H1 (cell line): Measurements from ENCODE around the gene HMX1. TPM values are rescaled to one million over a fixed set of nuclear protein-coding genes. Genes with fewer than 3 reads are reported as not detected.

Experiments
- CHD2 ChIP-seq: IDR thresholded peaks from 2 replicates; pipeline ENCODE4 v1.6.1; 2012; ENCODE audit warnings: low read length, improper control_type of control experiment
- POU5F1 ChIP-seq: IDR thresholded peaks from 2 replicates; pipeline ENCODE4 v1.6.1; 2011; ENCODE audit warnings: low read depth, mild to moderate bottlenecking, low read length, moderate library complexity
- SIN3A ChIP-seq, 2 experiments: IDR thresholded peaks in 1 of 2; conservative IDR thresholded peaks in 1 of 2; 2 replicates each; pipeline ENCODE4 v1.6.1; 2011 to 2012; ENCODE audit warnings: low read length in 2 of 2, improper control_type of control experiment in 1 of 2, low read depth in 1 of 2, mild to moderate bottlenecking in 1 of 2
- SIX5 ChIP-seq: IDR thresholded peaks from 2 replicates; pipeline ENCODE4 v1.6.1; 2011; ENCODE audit warnings: mild to moderate bottlenecking, low read depth, low read length
- TCF12 ChIP-seq: IDR thresholded peaks from 2 replicates; pipeline ENCODE4 v1.6.1; 2011; ENCODE audit warnings: low read depth, mild to moderate bottlenecking, low read length
- polyA plus RNA-seq, 7 experiments: library from polyadenylated mRNA; depleted of rRNA in 3 of 7; stranded (reverse) in 5 of 7; unstranded in 2 of 7; fragments of >200 nt in 5 of 7; fragments of 200-250 nt in 2 of 7; gene quantifications; 1 replicate in 5 of 7; 2 replicates in 1 of 7; 4 replicates in 1 of 7; pipeline versions ENCODE4 v1.2.1 to v1.2.3, GENCODE V29; 2011 to 2013; ENCODE audit warnings: missing spikeins in 2 of 7, mixed read lengths in 2 of 7
- total RNA-seq: library from RNA; stranded (reverse); fragmentation: NEBNext Ultra II Directional; extraction: Animal tissue kit (Norgen Biotek cat#: 25700); gene quantifications from 2 replicates; pipeline ENCODE4 v1.2.1, GENCODE V29; 2021
- TF ChIP-seq, protein P1 (sequence below): fragments of 300-600 bp; sonication (generic); IDR thresholded peaks from 2 replicates; pipeline ENCODE4 v1.7.1; 2012; ENCODE audit warnings: low read length, moderate library complexity, mild to moderate bottlenecking, inconsistent platforms; ENCODE audit not compliant: insufficient replicate concordance
- TF ChIP-seq, protein P2 (sequence below): IDR thresholded peaks from 2 replicates; pipeline ENCODE4 v1.6.1; 2012; ENCODE audit warnings: inconsistent platforms

Gene HMX1
- total and polyA plus RNA-seq, 2 of the 8 experiments (the other 6 are each of a cell fraction or from before 2014, with no cell fraction given): 0.26 TPM; not detected in 1

- no peak for TF ChIP-seq CHD2
- TF ChIP-seq, protein P1, sequence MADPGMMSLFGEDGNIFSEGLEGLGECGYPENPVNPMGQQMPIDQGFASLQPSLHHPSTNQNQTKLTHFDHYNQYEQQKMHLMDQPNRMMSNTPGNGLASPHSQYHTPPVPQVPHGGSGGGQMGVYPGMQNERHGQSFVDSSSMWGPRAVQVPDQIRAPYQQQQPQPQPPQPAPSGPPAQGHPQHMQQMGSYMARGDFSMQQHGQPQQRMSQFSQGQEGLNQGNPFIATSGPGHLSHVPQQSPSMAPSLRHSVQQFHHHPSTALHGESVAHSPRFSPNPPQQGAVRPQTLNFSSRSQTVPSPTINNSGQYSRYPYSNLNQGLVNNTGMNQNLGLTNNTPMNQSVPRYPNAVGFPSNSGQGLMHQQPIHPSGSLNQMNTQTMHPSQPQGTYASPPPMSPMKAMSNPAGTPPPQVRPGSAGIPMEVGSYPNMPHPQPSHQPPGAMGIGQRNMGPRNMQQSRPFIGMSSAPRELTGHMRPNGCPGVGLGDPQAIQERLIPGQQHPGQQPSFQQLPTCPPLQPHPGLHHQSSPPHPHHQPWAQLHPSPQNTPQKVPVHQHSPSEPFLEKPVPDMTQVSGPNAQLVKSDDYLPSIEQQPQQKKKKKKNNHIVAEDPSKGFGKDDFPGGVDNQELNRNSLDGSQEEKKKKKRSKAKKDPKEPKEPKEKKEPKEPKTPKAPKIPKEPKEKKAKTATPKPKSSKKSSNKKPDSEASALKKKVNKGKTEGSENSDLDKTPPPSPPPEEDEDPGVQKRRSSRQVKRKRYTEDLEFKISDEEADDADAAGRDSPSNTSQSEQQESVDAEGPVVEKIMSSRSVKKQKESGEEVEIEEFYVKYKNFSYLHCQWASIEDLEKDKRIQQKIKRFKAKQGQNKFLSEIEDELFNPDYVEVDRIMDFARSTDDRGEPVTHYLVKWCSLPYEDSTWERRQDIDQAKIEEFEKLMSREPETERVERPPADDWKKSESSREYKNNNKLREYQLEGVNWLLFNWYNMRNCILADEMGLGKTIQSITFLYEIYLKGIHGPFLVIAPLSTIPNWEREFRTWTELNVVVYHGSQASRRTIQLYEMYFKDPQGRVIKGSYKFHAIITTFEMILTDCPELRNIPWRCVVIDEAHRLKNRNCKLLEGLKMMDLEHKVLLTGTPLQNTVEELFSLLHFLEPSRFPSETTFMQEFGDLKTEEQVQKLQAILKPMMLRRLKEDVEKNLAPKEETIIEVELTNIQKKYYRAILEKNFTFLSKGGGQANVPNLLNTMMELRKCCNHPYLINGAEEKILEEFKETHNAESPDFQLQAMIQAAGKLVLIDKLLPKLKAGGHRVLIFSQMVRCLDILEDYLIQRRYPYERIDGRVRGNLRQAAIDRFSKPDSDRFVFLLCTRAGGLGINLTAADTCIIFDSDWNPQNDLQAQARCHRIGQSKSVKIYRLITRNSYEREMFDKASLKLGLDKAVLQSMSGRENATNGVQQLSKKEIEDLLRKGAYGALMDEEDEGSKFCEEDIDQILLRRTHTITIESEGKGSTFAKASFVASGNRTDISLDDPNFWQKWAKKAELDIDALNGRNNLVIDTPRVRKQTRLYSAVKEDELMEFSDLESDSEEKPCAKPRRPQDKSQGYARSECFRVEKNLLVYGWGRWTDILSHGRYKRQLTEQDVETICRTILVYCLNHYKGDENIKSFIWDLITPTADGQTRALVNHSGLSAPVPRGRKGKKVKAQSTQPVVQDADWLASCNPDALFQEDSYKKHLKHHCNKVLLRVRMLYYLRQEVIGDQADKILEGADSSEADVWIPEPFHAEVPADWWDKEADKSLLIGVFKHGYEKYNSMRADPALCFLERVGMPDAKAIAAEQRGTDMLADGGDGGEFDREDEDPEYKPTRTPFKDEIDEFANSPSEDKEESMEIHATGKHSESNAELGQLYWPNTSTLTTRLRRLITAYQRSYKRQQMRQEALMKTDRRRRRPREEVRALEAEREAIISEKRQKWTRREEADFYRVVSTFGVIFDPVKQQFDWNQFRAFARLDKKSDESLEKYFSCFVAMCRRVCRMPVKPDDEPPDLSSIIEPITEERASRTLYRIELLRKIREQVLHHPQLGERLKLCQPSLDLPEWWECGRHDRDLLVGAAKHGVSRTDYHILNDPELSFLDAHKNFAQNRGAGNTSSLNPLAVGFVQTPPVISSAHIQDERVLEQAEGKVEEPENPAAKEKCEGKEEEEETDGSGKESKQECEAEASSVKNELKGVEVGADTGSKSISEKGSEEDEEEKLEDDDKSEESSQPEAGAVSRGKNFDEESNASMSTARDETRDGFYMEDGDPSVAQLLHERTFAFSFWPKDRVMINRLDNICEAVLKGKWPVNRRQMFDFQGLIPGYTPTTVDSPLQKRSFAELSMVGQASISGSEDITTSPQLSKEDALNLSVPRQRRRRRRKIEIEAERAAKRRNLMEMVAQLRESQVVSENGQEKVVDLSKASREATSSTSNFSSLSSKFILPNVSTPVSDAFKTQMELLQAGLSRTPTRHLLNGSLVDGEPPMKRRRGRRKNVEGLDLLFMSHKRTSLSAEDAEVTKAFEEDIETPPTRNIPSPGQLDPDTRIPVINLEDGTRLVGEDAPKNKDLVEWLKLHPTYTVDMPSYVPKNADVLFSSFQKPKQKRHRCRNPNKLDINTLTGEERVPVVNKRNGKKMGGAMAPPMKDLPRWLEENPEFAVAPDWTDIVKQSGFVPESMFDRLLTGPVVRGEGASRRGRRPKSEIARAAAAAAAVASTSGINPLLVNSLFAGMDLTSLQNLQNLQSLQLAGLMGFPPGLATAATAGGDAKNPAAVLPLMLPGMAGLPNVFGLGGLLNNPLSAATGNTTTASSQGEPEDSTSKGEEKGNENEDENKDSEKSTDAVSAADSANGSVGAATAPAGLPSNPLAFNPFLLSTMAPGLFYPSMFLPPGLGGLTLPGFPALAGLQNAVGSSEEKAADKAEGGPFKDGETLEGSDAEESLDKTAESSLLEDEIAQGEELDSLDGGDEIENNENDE: no peak
- TF ChIP-seq, protein P2, sequence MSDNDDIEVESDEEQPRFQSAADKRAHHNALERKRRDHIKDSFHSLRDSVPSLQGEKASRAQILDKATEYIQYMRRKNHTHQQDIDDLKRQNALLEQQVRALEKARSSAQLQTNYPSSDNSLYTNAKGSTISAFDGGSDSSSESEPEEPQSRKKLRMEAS: no peak
- TF ChIP-seq SIN3A (conservative IDR thresholded peaks at IDR 0.05 in 1 of 2, IDR thresholded peaks at IDR 0.05 in 1 of 2; ENCODE audit: low read depth in 1 of 2, low read length in 2 of 2): no peak
- TF ChIP-seq TCF12: no peak
- no peak for TF ChIP-seq SIX5
- TF ChIP-seq POU5F1: no peak
- TF ChIP-seq, all 59 proteins: peak for 0
These were observed 39.3 kb downstream of the HMX1 start (continued) for GRCh38 chr4:8832113-8832915.
